HEK293 (cell line): ENCODE measurements around the gene GGN.

Experiments
- BCL11A ChIP-seq: fragments of 450-650 bp; formaldehyde crosslinking; IDR thresholded peaks from 2 replicates; pipeline ENCODE4 v1.5.1; 2016; ENCODE audit warnings: low read depth, missing biosample characterization, missing genetic modification characterization
- BCL6B ChIP-seq: fragments of 450-650 bp; formaldehyde crosslinking; IDR thresholded peaks from 2 replicates; pipeline ENCODE4 v1.5.1; 2017; ENCODE audit warnings: missing biosample characterization, missing genetic modification characterization
- FEZF1 ChIP-seq: fragments of 450-650 bp; formaldehyde crosslinking; IDR thresholded peaks from 2 replicates; pipeline ENCODE4 v1.5.1; 2016; ENCODE audit warnings: missing biosample characterization, missing genetic modification characterization
- GLI2 ChIP-seq: fragments of 450-650 bp; formaldehyde crosslinking; IDR thresholded peaks from 2 replicates; pipeline ENCODE4; 2017; ENCODE audit warnings: missing biosample characterization, missing genetic modification characterization, low read depth, borderline replicate concordance
- GLIS1 ChIP-seq: fragments of 450-650 bp; formaldehyde crosslinking; IDR thresholded peaks from 2 replicates; pipeline ENCODE4 v1.5.1; 2016; ENCODE audit warnings: missing biosample characterization, missing genetic modification characterization
- HIC1 ChIP-seq: fragments of 450-650 bp; formaldehyde crosslinking; IDR thresholded peaks from 2 replicates; pipeline ENCODE4 v1.5.1; 2016; ENCODE audit warnings: missing biosample characterization, missing genetic modification characterization
- KLF10 ChIP-seq: fragments of 450-650 bp; IDR thresholded peaks from 2 replicates; pipeline ENCODE4 v1.5.1; 2018; ENCODE audit warnings: missing biosample characterization, mild to moderate bottlenecking, missing genetic modification characterization
- PATZ1 ChIP-seq: fragments of 450-650 bp; formaldehyde crosslinking; IDR thresholded peaks from 2 replicates; pipeline ENCODE4 v1.5.1; 2016; ENCODE audit warnings: missing biosample characterization, missing genetic modification characterization
- PRDM1 ChIP-seq: fragments of 450-650 bp; formaldehyde crosslinking; IDR thresholded peaks from 2 replicates; pipeline ENCODE4; 2016; ENCODE audit warnings: missing biosample characterization, missing genetic modification characterization
- SETDB1 ChIP-seq: IDR thresholded peaks from one replicate; pipeline ENCODE4 v1.6.1; 2017; ENCODE audit warnings: mild to moderate bottlenecking, low read length, moderate library complexity, mixed read lengths; ENCODE audit not compliant: insufficient read length
- TSHZ1 ChIP-seq: fragments of 450-650 bp; formaldehyde crosslinking; IDR thresholded peaks from 2 replicates; pipeline ENCODE4 v1.5.1; 2016; ENCODE audit warnings: missing biosample characterization, missing genetic modification characterization, borderline replicate concordance
- ZBTB7A ChIP-seq: fragments of 450-650 bp; formaldehyde crosslinking; IDR thresholded peaks from 2 replicates; pipeline ENCODE4 v1.5.1; 2016; ENCODE audit warnings: low read depth, missing biosample characterization, missing genetic modification characterization
- ZBTB8A ChIP-seq: fragments of 450-650 bp; formaldehyde crosslinking; IDR thresholded peaks from 2 replicates; pipeline ENCODE4 v1.5.1; 2016; ENCODE audit warnings: missing biosample characterization, missing genetic modification characterization
- ZNF169 ChIP-seq: fragments of 450-650 bp; formaldehyde crosslinking; IDR thresholded peaks from 2 replicates; pipeline ENCODE4 v1.5.1; 2016; ENCODE audit warnings: missing biosample characterization, missing genetic modification characterization
- ZNF280C ChIP-seq: fragments of 450-650 bp; formaldehyde crosslinking; IDR thresholded peaks from 2 replicates; pipeline ENCODE4 v1.5.1; 2016; ENCODE audit warnings: missing biosample characterization, missing genetic modification characterization
- ZNF280D ChIP-seq: fragments of 450-650 bp; formaldehyde crosslinking; IDR thresholded peaks from 2 replicates; pipeline ENCODE4 v1.5.1; 2016; ENCODE audit warnings: missing biosample characterization, missing genetic modification characterization
- ZNF398 ChIP-seq: fragments of 450-650 bp; formaldehyde crosslinking; IDR thresholded peaks from 2 replicates; pipeline ENCODE4 v1.5.1; 2017; ENCODE audit warnings: missing biosample characterization, missing genetic modification characterization
- ZNF530 ChIP-seq: fragments of 450-650 bp; formaldehyde crosslinking; IDR thresholded peaks from 2 replicates; pipeline ENCODE4 v1.5.1; 2016; ENCODE audit warnings: low read depth, missing biosample characterization, missing genetic modification characterization
- ZNF701 ChIP-seq: fragments of 450-650 bp; formaldehyde crosslinking; IDR thresholded peaks from 2 replicates; pipeline ENCODE4 v1.5.1; 2016; ENCODE audit warnings: missing biosample characterization, missing genetic modification characterization
- ZSCAN18 ChIP-seq: fragments of 450-650 bp; formaldehyde crosslinking; IDR thresholded peaks from 2 replicates; pipeline ENCODE4 v1.5.1; 2016; ENCODE audit warnings: missing biosample characterization, missing genetic modification characterization

GGN gene

GRCh38 chr19:38335949-38336637 lies 51.7 kb downstream of the GGN start (continued):
- TF ChIP-seq BCL6B (tag by site-specific recombination) (no peak), SETDB1 (no peak), FEZF1 (tag by site-specific recombination) (peak; percentile 28; the same call in 1 of the 2 replicates), ZNF169 (tag by site-specific recombination) (no peak; the same call in 1 of the 2 replicates), PRDM1 (peak; percentile 100), ZBTB7A (tag by site-specific recombination) (peak; percentile 92), GLIS1 (tag by site-specific recombination) (no peak; the same call in 1 of the 2 replicates), ZNF398 (tag by site-specific recombination) (peak; percentile 97), ZNF280D (tag by site-specific recombination) (peak; percentile 90), KLF10 (tag by site-specific recombination) (peak; percentile 98), PATZ1 (tag by site-specific recombination) (peak; percentile 6), BCL11A (tag by site-specific recombination) (peak; percentile 69; the same call in 1 of the 2 replicates), ZNF530 (tag by site-specific recombination) (peak; percentile 33; the same call in 1 of the 2 replicates), ZSCAN18 (tag by site-specific recombination) (peak; percentile 91), TSHZ1 (tag by site-specific recombination) (peak; percentile 50; the same call in 1 of the 2 replicates), ZBTB8A (tag by site-specific recombination) (peak; percentile 34; the same call in 1 of the 2 replicates), GLI2 (tag by site-specific recombination) (no peak), ZNF280C (tag by site-specific recombination) (no peak), ZNF701 (tag by site-specific recombination) (no peak), HIC1 (peak; percentile 100)
